NT2/D1 (cell line): ENCODE results near the gene PSMD3.

Experiments used
- SUZ12 ChIP-seq: IDR thresholded peaks from 2 replicates; pipeline ENCODE4 v1.6.1; 2011; ENCODE audit not compliant: insufficient read length, insufficient read depth; ENCODE audit errors: extremely low read depth
- YY1 ChIP-seq: IDR thresholded peaks from 2 replicates; pipeline ENCODE4 v1.6.1; 2011; ENCODE audit not compliant: insufficient read length, insufficient read depth

DNA sequence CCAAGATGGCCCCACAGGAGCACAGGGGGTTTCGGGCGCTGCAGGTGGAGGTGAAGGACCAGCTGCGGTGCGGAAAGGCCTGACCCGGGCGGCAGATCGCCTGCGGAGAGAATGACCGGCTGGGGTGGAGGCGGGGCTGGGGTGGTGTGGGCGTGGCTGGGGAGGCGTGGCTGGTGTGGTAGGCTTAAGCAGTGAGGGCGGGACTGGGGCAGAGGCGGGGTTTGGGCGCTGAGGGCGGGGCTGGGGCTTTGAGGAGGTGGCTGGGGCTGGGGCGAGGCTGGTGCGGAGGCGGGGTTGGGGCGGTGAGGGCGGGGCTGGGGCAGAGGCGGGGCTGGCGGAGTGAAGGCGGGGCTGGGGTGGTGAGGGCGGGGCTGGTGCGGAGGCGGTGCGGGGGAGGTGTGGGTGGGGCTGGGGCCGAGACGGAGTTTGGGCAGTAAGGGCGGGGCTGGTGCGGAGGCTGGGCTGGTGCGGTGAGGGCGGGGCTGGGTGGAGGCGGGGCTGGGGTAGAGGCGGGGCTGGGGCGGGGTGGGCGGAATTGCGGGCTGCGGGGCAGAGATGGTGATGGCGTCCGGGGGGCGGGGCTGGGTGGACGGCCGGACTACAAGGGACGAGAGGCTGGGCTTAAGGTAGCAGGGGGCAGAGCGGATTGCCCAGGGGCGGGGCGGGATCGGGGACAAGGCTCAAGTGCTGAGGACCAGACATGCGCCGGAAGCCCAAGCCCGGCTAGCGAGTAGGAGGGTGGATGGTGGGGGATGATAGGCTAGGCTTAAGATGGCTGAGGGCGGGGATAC, 27.7 kb upstream of the PSMD3 start:
- TF ChIP-seq YY1 (no peak), SUZ12 (no peak)
